HepG2 (cell line): ENCODE results near the gene C2orf42. TPM values are rescaled to one million over a fixed set of nuclear protein-coding genes. Genes with fewer than 3 reads are reported as not detected.

Experiments
- ARID3A ChIP-seq: IDR thresholded peaks from 2 replicates; pipeline ENCODE4 v1.6.1; 2012; ENCODE audit warnings: low read depth, low read length, improper control_type of control experiment
- ARNTL ChIP-seq: sonication (generic); formaldehyde crosslinking; IDR thresholded peaks from 2 replicates; pipeline ENCODE4 v1.4.0; 2020; ENCODE audit warnings: mild to moderate bottlenecking, missing genetic modification reagents
- ATF1 ChIP-seq: IDR thresholded peaks from 2 replicates; pipeline ENCODE4 v1.6.1; 2016; ENCODE audit warnings: mild to moderate bottlenecking, control low read depth
- CHD4 ChIP-seq: fragments of 200-600 bp; sonication (generic); IDR thresholded peaks from 2 replicates; pipeline ENCODE4 v1.7.0; 2017; ENCODE audit warnings: mild to moderate bottlenecking, low read length, borderline replicate concordance
- DPF2 ChIP-seq: sonication (generic); formaldehyde crosslinking; IDR thresholded peaks from 2 replicates; pipeline ENCODE4 v1.4.0; 2020; ENCODE audit warnings: mild to moderate bottlenecking, low read depth, missing genetic modification reagents, borderline replicate concordance
- EHMT2 ChIP-seq: fragments of 200-600 bp; sonication (generic); IDR thresholded peaks from 2 replicates; pipeline ENCODE4 v1.7.0; 2017; ENCODE audit warnings: antibody characterized with exemption, low read depth, low read length, borderline replicate concordance
- EP300 ChIP-seq, 3 experiments: sonication (generic) in 1 of 3; formaldehyde crosslinking in 1 of 3; IDR thresholded peaks; 2 replicates each; pipeline versions ENCODE4 v1.5.1 to v1.6.1; 2011 to 2020; ENCODE audit warnings: low read depth in 2 of 3, low read length in 2 of 3, borderline replicate concordance in 1 of 3, improper control_type of control experiment in 1 of 3, mild to moderate bottlenecking in 1 of 3, missing genetic modification reagents in 1 of 3, moderate library complexity in 1 of 3
- KLF9 ChIP-seq: IDR thresholded peaks from 2 replicates; pipeline ENCODE4 v1.6.1; 2016; ENCODE audit warnings: low read depth
- MAFF ChIP-seq: IDR thresholded peaks from 2 replicates; pipeline ENCODE4 v1.6.1; 2011; ENCODE audit warnings: low read depth, low read length, improper control_type of control experiment
- NFE2L2 ChIP-seq: fragments of 150-350 bp; IDR thresholded peaks from 2 replicates; pipeline ENCODE4 v1.6.1; 2014; ENCODE audit warnings: low read length
- NFRKB ChIP-seq: fragments of 450-650 bp; IDR thresholded peaks from 2 replicates; pipeline ENCODE4 v1.6.1; 2017
- NR2F2 ChIP-seq: IDR thresholded peaks from 2 replicates; pipeline ENCODE4 v1.6.1; 2012; ENCODE audit warnings: low read depth, inconsistent platforms, borderline replicate concordance
- PTBP1 ChIP-seq: fragments of 200-400 bp; formaldehyde crosslinking; IDR thresholded peaks from 2 replicates; pipeline ENCODE4 v1.6.1; 2018; ENCODE audit warnings: low read length, low read depth; ENCODE audit not compliant: poor library complexity, severe bottlenecking
- RFXANK ChIP-seq: IDR thresholded peaks from 2 replicates; pipeline ENCODE4 v1.6.1; 2016
- SIN3B ChIP-seq: fragments of 150-350 bp; IDR thresholded peaks from 2 replicates; pipeline ENCODE4 v1.6.1; 2014; ENCODE audit warnings: low read length
- SKI ChIP-seq: fragments of 450-650 bp; IDR thresholded peaks from one replicate; pipeline ENCODE4 v1.6.1; 2018; ENCODE audit warnings: mild to moderate bottlenecking; ENCODE audit not compliant: partially characterized antibody
- STAT5B ChIP-seq: sonication (generic); formaldehyde crosslinking; IDR thresholded peaks from 2 replicates; pipeline ENCODE4 v1.4.0; 2020; ENCODE audit warnings: missing genetic modification reagents
- TCF7L2 ChIP-seq: IDR thresholded peaks from 2 replicates; pipeline ENCODE4 v1.6.1; 2011; ENCODE audit warnings: mild to moderate bottlenecking, low read depth, low read length, moderate library complexity
- XRCC5 ChIP-seq: fragments of 200-400 bp; formaldehyde crosslinking; optimal IDR thresholded peaks from 2 replicates; pipeline ENCODE3; 2017; ENCODE audit warnings: mild to moderate bottlenecking, low read length
- ZNF124 ChIP-seq: sonication (generic); formaldehyde crosslinking; IDR thresholded peaks from 2 replicates; pipeline ENCODE4 v1.4.0; 2020; ENCODE audit warnings: missing genetic modification reagents
- ZNF207 ChIP-seq: fragments of 450-650 bp; IDR thresholded peaks from 2 replicates; pipeline ENCODE4 v1.6.1; 2016; ENCODE audit warnings: antibody characterized with exemption, borderline replicate concordance
- ZNF232 ChIP-seq: sonication (generic); formaldehyde crosslinking; IDR thresholded peaks from 2 replicates; pipeline ENCODE4 v1.4.0; 2020; ENCODE audit warnings: missing genetic modification reagents, borderline replicate concordance
- ZNF530 ChIP-seq: sonication (generic); formaldehyde crosslinking; IDR thresholded peaks from 2 replicates; pipeline ENCODE4 v1.5.0; 2020; ENCODE audit warnings: low read depth, mild to moderate bottlenecking, missing genetic modification reagents
- ZNF558 ChIP-seq: sonication (generic); formaldehyde crosslinking; IDR thresholded peaks from 2 replicates; pipeline ENCODE4 v1.9.0; 2022; ENCODE audit warnings: mild to moderate bottlenecking, missing genetic modification reagents, borderline replicate concordance
- ZNF629 ChIP-seq: sonication (generic); formaldehyde crosslinking; conservative IDR thresholded peaks from 2 replicates; pipeline ENCODE4 v1.5.0; 2020; ENCODE audit warnings: missing genetic modification reagents
- ZNF883 ChIP-seq: sonication (generic); formaldehyde crosslinking; IDR thresholded peaks from 2 replicates; pipeline ENCODE4 v1.5.1; 2020; ENCODE audit warnings: mild to moderate bottlenecking, missing genetic modification reagents; ENCODE audit errors: not compliant biosample characterization
- polyA plus RNA-seq, 8 experiments: library from polyadenylated mRNA; depleted of rRNA in 3 of 8; stranded (reverse) in 7 of 8; unstranded in 1 of 8; fragments of >200 nt; fragmentation: Illumina TruSeq in 4 of 8; extraction: Trizol in 4 of 8; gene quantifications; 2 replicates each; pipeline versions ENCODE4 v1.2.1 to v1.2.3, GENCODE V29; 2011 to 2016; ENCODE audit warnings: low read depth in 4 of 8, missing spikeins in 1 of 8, mixed read lengths in 1 of 8; ENCODE audit not compliant: insufficient read depth in 1 of 8
- total RNA-seq, 5 experiments: library from RNA; depleted of rRNA; stranded (reverse); fragments of >200 nt; fragmentation: Illumina TruSeq; extraction: Trizol; gene quantifications; 2 replicates each; pipeline ENCODE4 v1.2.3, GENCODE V29; 2016; ENCODE audit warnings: low read depth in 1 of 5
- TF ChIP-seq, protein P1 (sequence below): sonication (generic); formaldehyde crosslinking; IDR thresholded peaks from 2 replicates; pipeline ENCODE4 v1.4.0; 2020; ENCODE audit warnings: missing genetic modification reagents
- TF ChIP-seq, protein P2 (sequence below): sonication (generic); formaldehyde crosslinking; IDR thresholded peaks from 2 replicates; pipeline ENCODE4 v1.8.1; 2023; ENCODE audit warnings: mild to moderate bottlenecking, missing genetic modification reagents

C2orf42 gene
- total and polyA plus RNA-seq, 2 of the 13 experiments (the other 11 are each of a cell fraction or from before 2014, with no cell fraction given): 9.3 to 9.9 TPM

DNA sequence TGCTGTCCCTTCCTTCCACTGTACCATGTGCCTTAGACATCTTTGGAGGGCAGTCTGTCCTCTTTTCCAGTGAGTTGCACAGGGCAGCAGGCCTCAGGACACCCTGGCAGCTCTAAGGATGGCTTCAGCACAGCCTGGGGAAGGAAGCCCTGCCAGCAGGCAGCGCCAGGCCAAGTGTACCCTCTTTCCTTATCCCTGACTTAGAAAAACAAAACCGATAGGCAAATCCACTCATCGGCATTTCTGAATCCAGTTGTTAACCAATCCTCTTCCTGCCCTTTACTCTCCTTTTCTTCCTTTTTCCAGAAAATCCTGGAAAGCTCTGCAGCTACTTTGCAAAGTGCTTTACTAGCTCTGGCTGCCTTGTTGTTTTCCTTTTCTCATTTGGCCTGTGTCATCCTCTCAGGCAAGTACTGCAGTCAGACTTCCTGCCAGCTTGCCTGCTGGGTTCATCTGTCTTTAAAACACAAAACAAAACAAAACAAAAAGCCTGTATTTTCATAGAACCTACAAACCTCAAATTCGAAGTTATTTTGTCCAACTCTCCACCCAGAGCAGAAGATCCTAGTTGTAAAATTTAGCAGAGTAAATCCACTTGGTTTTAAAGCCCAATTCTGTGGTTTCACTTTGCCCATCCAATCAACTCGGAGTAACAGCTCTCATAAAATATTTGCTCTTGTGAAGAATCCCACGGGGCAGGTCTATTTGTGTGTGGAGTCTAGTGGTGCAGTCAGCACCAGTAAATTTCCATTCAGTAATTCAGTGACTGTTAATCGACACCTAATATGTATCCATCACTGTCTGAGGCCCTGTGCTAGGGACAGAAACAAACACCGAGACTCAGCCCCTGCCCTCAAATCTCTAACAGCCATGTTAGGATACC is 58.3 kb downstream of the C2orf42 start (continued):
- TF ChIP-seq ZNF124: 0 out of 2 replicates have a peak, but pooled peaks have one; percentile 35
- peak; percentile 58; the same call in 1 of the 2 replicates for TF ChIP-seq ATF1
- peak; percentile 65; the same call in 1 of the 2 replicates for TF ChIP-seq KLF9 (CRISPR knock-in tag)
- TF ChIP-seq NFE2L2: no peak
- no peak for TF ChIP-seq ZNF629 (CRISPR knock-in tag)
- TF ChIP-seq ZNF232 (CRISPR knock-in tag): 0 out of 2 replicates have a peak, but pooled peaks have one; percentile 64
- peak; percentile 55; the same call in 1 of the 2 replicates for TF ChIP-seq ARID3A
- TF ChIP-seq MAFF: peak; percentile 41
- no peak for TF ChIP-seq DPF2 (CRISPR knock-in tag)
- peak; percentile 50 for TF ChIP-seq RFXANK (CRISPR knock-in tag)
- no peak; a peak in 1 of 4 replicates for TF ChIP-seq EP300 (IDR thresholded peaks at IDR 0.05; ENCODE audit: low read depth in 2 of 2, low read length in 2 of 2)
- TF ChIP-seq EP300 (CRISPR knock-in tag; IDR thresholded peaks at IDR 0.05; ENCODE audit: borderline replicate concordance): no peak
- TF ChIP-seq PTBP1: no peak
- TF ChIP-seq ARNTL (CRISPR knock-in tag): no peak; the same call in 1 of the 2 replicates
- TF ChIP-seq SIN3B: no peak
- TF ChIP-seq SKI: no peak
- TF ChIP-seq ZNF207: no peak
- TF ChIP-seq STAT5B (CRISPR knock-in tag): no peak
- no peak for TF ChIP-seq ZNF530 (CRISPR knock-in tag)
- TF ChIP-seq ZNF883 (CRISPR knock-in tag): no peak
- TF ChIP-seq, protein P1, sequence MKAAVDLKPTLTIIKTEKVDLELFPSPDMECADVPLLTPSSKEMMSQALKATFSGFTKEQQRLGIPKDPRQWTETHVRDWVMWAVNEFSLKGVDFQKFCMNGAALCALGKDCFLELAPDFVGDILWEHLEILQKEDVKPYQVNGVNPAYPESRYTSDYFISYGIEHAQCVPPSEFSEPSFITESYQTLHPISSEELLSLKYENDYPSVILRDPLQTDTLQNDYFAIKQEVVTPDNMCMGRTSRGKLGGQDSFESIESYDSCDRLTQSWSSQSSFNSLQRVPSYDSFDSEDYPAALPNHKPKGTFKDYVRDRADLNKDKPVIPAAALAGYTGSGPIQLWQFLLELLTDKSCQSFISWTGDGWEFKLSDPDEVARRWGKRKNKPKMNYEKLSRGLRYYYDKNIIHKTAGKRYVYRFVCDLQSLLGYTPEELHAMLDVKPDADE (CRISPR knock-in tag): no peak
- 0 out of 2 replicates have a peak, but pooled peaks have one; percentile 15 for TF ChIP-seq NR2F2
- TF ChIP-seq TCF7L2: no peak
- TF ChIP-seq EHMT2: no peak
- peak; percentile 11 for TF ChIP-seq XRCC5
- no peak for TF ChIP-seq NFRKB
- no peak for TF ChIP-seq ZNF558 (CRISPR knock-in tag)
- no peak for TF ChIP-seq CHD4
- TF ChIP-seq, protein P2, sequence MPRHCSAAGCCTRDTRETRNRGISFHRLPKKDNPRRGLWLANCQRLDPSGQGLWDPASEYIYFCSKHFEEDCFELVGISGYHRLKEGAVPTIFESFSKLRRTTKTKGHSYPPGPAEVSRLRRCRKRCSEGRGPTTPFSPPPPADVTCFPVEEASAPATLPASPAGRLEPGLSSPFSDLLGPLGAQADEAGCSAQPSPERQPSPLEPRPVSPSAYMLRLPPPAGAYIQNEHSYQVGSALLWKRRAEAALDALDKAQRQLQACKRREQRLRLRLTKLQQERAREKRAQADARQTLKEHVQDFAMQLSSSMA: no peak
